Measurements from ENCODE around the gene ABHD15. TPM values are rescaled to one million over a fixed set of nuclear protein-coding genes. Genes with fewer than 3 reads are reported as not detected.
A peak's percentile ranks its signal among the peaks of the same experiment; 100 is the strongest.

Gene ABHD15
- total RNA-seq, 1 experiment from 2014 or later, result 12.9 TPM

DNA sequence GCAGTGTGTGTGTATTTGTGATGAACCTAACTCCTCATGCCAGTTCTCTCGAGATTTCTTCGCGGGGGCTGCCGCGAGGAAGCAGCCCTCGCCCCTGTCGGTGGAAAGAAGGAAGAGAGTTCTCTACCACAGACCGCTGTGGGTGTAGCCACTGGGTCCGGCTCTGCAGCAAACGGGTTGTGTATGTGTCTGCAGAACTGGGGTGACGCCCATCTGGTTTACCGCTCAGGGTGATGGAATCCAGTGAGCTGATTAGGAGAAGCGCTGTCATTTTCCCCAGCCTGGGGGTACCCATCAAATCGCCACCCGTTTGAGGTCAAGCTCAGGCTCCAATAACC, 48.2 kb upstream of the ABHD15 start:
- Histone ChIP-seq H3K4me3 (no peak overlapping the region), H3K79me2 (ENCODE audit: low read depth) (no peaks in the 10 kb centered on the region), H3K9me2 (ENCODE audit: insufficient read depth) (no peaks in the 10 kb centered on the region), H4K20me1 (ENCODE audit: insufficient read depth) (no peaks in the 10 kb centered on the region), H2AFZ (no peak overlapping the region), H3F3A (ENCODE audit: insufficient read depth, low read depth) (no peaks in the 10 kb centered on the region; the same call in 1 of the 2 replicates), H3K27me3 (ENCODE audit: insufficient read depth, low read depth) (no peaks in the 10 kb centered on the region), H3K9me3 (ENCODE audit: insufficient read depth, low read depth) (no peaks in the 10 kb centered on the region), H3K4me2 (no peak overlapping the region), H3K4me1 (replicated peaks; ENCODE audit: insufficient read depth) (peaks cover 12% of the 10 kb centered on the region), H3K36me3 (ENCODE audit: low read depth) (no peaks in the 10 kb centered on the region), H3K27ac (no peak overlapping the region)
- POLR2A ChIA-PET (ENCODE audit: unreplicated experiment), result no interaction called here
- DNase-seq, result no peak
- BruUV-seq (replicated peaks), result no TSS peak
- intact Hi-C loops (cut with micrococcal nuclease; ENCODE audit: unreplicated experiment), result no loop called here
- CTCF ChIA-PET, result no interaction called here
- TF ChIP-seq, protein P1, sequence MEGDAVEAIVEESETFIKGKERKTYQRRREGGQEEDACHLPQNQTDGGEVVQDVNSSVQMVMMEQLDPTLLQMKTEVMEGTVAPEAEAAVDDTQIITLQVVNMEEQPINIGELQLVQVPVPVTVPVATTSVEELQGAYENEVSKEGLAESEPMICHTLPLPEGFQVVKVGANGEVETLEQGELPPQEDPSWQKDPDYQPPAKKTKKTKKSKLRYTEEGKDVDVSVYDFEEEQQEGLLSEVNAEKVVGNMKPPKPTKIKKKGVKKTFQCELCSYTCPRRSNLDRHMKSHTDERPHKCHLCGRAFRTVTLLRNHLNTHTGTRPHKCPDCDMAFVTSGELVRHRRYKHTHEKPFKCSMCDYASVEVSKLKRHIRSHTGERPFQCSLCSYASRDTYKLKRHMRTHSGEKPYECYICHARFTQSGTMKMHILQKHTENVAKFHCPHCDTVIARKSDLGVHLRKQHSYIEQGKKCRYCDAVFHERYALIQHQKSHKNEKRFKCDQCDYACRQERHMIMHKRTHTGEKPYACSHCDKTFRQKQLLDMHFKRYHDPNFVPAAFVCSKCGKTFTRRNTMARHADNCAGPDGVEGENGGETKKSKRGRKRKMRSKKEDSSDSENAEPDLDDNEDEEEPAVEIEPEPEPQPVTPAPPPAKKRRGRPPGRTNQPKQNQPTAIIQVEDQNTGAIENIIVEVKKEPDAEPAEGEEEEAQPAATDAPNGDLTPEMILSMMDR (conservative IDR thresholded peaks at IDR 0.05), result no peak
- no peak for TF ChIP-seq EZH2 (IDR thresholded peaks at IDR 0.05; ENCODE audit: low read depth)

DNA sequence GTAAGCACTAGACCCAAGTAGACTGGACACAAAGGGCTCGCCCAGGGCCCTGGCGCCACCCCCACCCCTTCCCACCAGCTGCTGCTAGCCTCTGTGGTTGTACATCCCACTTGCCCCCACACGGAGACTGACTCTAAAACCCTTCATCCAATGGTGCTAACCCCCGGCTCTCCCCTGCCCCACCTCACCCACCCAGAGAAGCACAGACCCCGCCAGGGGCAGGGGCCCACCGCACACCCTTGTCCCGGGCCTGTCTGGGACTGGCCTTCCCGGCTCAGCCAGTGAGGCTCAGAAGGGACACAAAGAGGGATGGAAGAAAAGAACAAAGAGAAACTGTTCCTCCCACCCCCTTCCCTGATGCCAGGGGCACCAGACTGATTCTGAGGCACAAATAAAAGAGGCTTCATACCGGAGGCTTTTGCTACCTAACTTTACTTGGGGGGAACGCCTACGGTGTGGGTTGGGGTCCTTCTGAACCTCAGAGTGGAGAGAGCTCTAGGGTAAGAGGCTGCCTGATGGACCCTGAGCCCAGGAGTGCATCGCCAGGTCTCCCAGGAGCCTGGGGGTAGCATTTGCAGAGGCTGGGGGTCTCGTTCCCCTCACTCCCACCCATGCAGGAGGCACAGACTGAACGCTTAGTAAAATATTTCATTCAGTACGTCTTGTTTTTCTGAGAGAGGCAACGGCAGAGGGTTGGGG, 47.7 kb upstream of the ABHD15 start:
- no peak overlapping the region for H3K4me3 ChIP-seq
- TF ChIP-seq, protein P1 (conservative IDR thresholded peaks at IDR 0.05), result no peak
- TF ChIP-seq EZH2 (IDR thresholded peaks at IDR 0.05; ENCODE audit: low read depth), result no peak
- CTCF ChIA-PET, result no interaction called here
- intact Hi-C loops (cut with micrococcal nuclease; ENCODE audit: unreplicated experiment), result no loop called here
- POLR2A ChIA-PET (ENCODE audit: unreplicated experiment), result no interaction called here
- H3K9me3 ChIP-seq (ENCODE audit: insufficient read depth, low read depth), result no peaks in the 10 kb centered on the region
- H3K27me3 ChIP-seq (ENCODE audit: insufficient read depth, low read depth), result no peaks in the 10 kb centered on the region
- DNase-seq, result no peak
- H3K79me2 ChIP-seq (ENCODE audit: low read depth), result no peaks in the 10 kb centered on the region
- BruUV-seq (replicated peaks), result TSS peak; percentile 47
- H3F3A ChIP-seq (ENCODE audit: insufficient read depth, low read depth), result no peaks in the 10 kb centered on the region; the same call in 1 of the 2 replicates
- peaks cover 7% of the 10 kb centered on the region for H3K4me1 ChIP-seq (replicated peaks; ENCODE audit: insufficient read depth)
- no peak overlapping the region for H3K4me2 ChIP-seq
- H3K9me2 ChIP-seq (ENCODE audit: insufficient read depth), result no peaks in the 10 kb centered on the region
- H3K27ac ChIP-seq, result no peak overlapping the region
- no peaks in the 10 kb centered on the region for H4K20me1 ChIP-seq (ENCODE audit: insufficient read depth)
- H2AFZ ChIP-seq, result no peak overlapping the region
- no peaks in the 10 kb centered on the region for H3K36me3 ChIP-seq (ENCODE audit: low read depth)

DNA sequence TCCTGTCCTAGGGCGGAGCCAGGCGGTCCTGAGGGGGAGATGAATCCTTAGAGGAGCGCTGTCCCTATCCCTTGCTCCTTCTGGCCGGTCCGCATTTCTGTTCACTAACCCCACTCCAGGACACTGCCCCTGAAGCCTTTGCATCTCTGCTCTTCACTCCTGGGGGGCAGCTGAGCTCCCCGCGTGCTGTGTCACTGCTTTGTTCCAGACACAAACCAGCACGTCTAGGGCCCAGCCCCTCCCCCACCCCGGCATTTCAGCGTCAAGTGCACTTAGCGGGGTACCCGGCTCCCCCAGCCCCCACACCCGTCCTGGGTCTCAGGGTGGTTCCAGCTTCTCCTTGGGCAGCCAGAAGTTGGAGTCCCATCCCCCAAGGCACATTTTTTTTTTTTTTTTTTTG, 47.0 kb upstream of the ABHD15 start:
- Histone ChIP-seq H3K79me2 (ENCODE audit: low read depth) (no peaks in the 10 kb centered on the region), H3K4me1 (replicated peaks; ENCODE audit: insufficient read depth) (peaks cover under 1% of the 10 kb centered on the region; the same call in 1 of the 2 replicates), H3K27ac (no peak overlapping the region), H2AFZ (no peak overlapping the region), H3F3A (ENCODE audit: insufficient read depth, low read depth) (no peaks in the 10 kb centered on the region; the same call in 1 of the 2 replicates), H3K4me2 (no peak overlapping the region), H3K36me3 (ENCODE audit: low read depth) (no peaks in the 10 kb centered on the region), H4K20me1 (ENCODE audit: insufficient read depth) (no peaks in the 10 kb centered on the region), H3K9me2 (ENCODE audit: insufficient read depth) (no peaks in the 10 kb centered on the region), H3K9me3 (ENCODE audit: insufficient read depth, low read depth) (no peaks in the 10 kb centered on the region), H3K4me3 (no peak overlapping the region), H3K27me3 (ENCODE audit: insufficient read depth, low read depth) (no peaks in the 10 kb centered on the region)
- CTCF ChIA-PET, result no interaction called here
- no peak for DNase-seq
- POLR2A ChIA-PET (ENCODE audit: unreplicated experiment), result no interaction called here
- TF ChIP-seq, protein P1 (conservative IDR thresholded peaks at IDR 0.05), result no peak
- TF ChIP-seq EZH2 (IDR thresholded peaks at IDR 0.05; ENCODE audit: low read depth), result no peak
- BruUV-seq (replicated peaks), result no TSS peak
- intact Hi-C loops (cut with micrococcal nuclease; ENCODE audit: unreplicated experiment), result no loop called here

All from PC-9 (cell line).